ENCODE results near the gene ACAN. TPM values are rescaled to one million over a fixed set of nuclear protein-coding genes. Genes with fewer than 3 reads are reported as not detected.

ACAN gene
- total RNA-seq, 1 experiment from 2014 or later = 1.4 TPM

DNA sequence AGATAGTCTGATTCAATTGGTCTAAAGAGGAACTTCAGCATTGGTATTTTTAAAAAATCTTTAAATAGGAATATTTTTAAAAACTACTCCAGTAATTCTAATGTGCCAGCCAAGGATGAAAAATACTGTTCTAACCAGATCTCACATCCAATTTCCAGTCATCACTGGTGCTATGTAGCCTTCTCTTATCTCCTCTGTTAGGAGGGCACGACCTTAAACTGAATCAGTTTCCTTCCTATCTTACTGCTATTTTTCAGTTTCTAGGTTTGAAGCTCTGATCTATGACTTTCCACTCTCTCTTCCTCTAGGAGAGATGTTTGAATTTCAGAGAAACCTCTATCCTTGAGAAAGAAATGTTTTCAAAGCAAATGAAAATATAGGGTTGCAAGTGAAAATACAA is 60.2 kb downstream of the ACAN start (continued):
- TF ChIP-seq, protein P1, sequence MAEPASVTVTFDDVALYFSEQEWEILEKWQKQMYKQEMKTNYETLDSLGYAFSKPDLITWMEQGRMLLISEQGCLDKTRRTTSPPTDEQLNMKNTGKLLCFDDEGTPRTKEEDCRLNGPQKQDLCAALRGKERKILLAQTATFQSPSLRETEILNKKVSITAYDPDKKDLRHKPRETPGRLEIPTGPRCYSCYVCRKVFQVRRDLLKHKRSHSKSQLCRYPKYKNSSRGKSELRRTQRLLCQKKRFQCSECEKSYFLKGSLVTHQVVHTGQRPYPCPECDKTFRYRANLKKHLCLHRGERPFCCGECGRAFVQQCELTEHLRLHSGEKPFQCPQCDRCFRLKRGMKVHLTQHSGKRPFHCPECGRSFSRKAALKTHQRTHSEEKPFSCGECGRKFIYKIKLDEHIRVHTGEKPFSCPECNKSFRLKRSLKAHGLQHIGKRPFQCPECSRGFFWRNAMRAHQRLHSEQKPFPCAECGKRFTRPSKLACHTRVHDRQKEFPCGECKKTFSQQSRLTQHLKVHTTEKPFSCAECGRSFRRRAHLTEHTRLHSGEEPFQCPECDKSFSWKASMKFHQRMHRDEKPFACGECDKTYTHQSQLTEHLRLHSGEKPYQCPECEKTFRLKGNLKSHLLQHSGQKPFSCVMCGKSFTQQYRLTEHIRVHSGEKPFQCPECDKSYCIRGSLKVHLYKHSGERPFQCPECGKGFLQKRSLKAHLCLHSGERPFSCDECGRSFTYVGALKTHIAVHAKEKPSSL (CRISPR knock-in tag; conservative IDR thresholded peaks at IDR 0.05) = no peak

DNA sequence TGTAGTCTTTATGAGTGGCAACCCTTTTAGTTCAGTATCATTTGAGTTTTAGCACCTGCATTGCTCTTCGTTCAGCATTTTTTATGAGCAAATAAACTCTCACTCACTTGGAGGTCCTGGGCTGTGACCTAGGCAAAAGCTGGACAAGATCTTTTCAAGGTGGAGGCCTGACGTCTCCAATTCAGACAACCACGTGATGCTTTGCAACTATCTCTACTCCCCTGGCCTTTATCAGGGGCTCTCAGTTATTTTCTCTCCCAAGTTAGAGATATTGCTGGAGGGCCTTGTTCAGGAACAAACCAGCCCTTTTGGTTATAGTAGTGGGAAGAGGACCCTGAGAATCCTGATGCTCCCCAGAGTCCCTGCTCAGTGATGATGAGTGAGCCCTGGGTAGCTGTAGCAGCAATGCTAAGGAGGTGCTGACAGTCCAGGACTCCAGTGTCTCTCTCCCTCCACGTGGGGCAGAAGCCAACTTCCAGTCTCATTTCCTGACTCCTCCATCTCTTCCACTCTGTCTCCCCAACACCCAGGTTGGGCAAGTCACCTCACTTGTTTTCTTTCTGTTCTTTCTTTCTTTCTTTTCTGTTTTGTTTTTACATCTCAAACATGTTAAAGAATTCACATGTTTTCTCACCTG is 61.7 kb downstream of the ACAN start:
- ATAC-seq = no peak
- peaks cover 21% of the 10 kb centered on the region for H3K9me3 Mint-ChIP-seq
- no peaks in the 10 kb centered on the region; the same call in 1 of the 2 replicates for H3K4me1 Mint-ChIP-seq
- POLR2A ChIA-PET = interaction anchor here (0.5 kb wide), 1 partner anchor 114 kb away, joined by 4 read pairs; no protein-coding TSS in a partner anchor
- H3K27ac Mint-ChIP-seq = no peak overlapping the region
- DNase-seq (ENCODE audit: low spot score) = no peak
- CTCF ChIA-PET = no interaction called here
- TF ChIP-seq ZNF219 (CRISPR knock-in tag; IDR thresholded peaks at IDR 0.05; ENCODE audit: borderline replicate concordance) = no peak
- TF ChIP-seq ZNF263 (CRISPR knock-in tag; IDR thresholded peaks at IDR 0.05; ENCODE audit: low read depth) = no peak
- no peak for TF ChIP-seq GABPB1 (CRISPR knock-in tag; IDR thresholded peaks at IDR 0.05)
- TF ChIP-seq NR3C1 (CRISPR knock-in tag; conservative IDR thresholded peaks at IDR 0.05; ENCODE audit: low read depth) = no peak
- TF ChIP-seq, protein P2, sequence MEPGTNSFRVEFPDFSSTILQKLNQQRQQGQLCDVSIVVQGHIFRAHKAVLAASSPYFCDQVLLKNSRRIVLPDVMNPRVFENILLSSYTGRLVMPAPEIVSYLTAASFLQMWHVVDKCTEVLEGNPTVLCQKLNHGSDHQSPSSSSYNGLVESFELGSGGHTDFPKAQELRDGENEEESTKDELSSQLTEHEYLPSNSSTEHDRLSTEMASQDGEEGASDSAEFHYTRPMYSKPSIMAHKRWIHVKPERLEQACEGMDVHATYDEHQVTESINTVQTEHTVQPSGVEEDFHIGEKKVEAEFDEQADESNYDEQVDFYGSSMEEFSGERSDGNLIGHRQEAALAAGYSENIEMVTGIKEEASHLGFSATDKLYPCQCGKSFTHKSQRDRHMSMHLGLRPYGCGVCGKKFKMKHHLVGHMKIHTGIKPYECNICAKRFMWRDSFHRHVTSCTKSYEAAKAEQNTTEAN (CRISPR knock-in tag; IDR thresholded peaks at IDR 0.05) = no peak
- TF ChIP-seq PRRX2 (CRISPR knock-in tag; IDR thresholded peaks at IDR 0.05) = no peak
- no peak for TF ChIP-seq NFE2L1 (CRISPR knock-in tag; IDR thresholded peaks at IDR 0.05)
- TF ChIP-seq, protein P3, sequence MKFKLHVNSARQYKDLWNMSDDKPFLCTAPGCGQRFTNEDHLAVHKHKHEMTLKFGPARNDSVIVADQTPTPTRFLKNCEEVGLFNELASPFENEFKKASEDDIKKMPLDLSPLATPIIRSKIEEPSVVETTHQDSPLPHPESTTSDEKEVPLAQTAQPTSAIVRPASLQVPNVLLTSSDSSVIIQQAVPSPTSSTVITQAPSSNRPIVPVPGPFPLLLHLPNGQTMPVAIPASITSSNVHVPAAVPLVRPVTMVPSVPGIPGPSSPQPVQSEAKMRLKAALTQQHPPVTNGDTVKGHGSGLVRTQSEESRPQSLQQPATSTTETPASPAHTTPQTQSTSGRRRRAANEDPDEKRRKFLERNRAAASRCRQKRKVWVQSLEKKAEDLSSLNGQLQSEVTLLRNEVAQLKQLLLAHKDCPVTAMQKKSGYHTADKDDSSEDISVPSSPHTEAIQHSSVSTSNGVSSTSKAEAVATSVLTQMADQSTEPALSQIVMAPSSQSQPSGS (CRISPR knock-in tag; IDR thresholded peaks at IDR 0.05; ENCODE audit: borderline replicate concordance, low read depth) = no peak
- TF ChIP-seq, protein P4, sequence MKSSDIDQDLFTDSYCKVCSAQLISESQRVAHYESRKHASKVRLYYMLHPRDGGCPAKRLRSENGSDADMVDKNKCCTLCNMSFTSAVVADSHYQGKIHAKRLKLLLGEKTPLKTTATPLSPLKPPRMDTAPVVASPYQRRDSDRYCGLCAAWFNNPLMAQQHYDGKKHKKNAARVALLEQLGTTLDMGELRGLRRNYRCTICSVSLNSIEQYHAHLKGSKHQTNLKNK (CRISPR knock-in tag; IDR thresholded peaks at IDR 0.05) = no peak
- TF ChIP-seq, protein P5, sequence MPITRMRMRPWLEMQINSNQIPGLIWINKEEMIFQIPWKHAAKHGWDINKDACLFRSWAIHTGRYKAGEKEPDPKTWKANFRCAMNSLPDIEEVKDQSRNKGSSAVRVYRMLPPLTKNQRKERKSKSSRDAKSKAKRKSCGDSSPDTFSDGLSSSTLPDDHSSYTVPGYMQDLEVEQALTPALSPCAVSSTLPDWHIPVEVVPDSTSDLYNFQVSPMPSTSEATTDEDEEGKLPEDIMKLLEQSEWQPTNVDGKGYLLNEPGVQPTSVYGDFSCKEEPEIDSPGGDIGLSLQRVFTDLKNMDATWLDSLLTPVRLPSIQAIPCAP (CRISPR knock-in tag; IDR thresholded peaks at IDR 0.05) = no peak
- TF ChIP-seq, protein P6, sequence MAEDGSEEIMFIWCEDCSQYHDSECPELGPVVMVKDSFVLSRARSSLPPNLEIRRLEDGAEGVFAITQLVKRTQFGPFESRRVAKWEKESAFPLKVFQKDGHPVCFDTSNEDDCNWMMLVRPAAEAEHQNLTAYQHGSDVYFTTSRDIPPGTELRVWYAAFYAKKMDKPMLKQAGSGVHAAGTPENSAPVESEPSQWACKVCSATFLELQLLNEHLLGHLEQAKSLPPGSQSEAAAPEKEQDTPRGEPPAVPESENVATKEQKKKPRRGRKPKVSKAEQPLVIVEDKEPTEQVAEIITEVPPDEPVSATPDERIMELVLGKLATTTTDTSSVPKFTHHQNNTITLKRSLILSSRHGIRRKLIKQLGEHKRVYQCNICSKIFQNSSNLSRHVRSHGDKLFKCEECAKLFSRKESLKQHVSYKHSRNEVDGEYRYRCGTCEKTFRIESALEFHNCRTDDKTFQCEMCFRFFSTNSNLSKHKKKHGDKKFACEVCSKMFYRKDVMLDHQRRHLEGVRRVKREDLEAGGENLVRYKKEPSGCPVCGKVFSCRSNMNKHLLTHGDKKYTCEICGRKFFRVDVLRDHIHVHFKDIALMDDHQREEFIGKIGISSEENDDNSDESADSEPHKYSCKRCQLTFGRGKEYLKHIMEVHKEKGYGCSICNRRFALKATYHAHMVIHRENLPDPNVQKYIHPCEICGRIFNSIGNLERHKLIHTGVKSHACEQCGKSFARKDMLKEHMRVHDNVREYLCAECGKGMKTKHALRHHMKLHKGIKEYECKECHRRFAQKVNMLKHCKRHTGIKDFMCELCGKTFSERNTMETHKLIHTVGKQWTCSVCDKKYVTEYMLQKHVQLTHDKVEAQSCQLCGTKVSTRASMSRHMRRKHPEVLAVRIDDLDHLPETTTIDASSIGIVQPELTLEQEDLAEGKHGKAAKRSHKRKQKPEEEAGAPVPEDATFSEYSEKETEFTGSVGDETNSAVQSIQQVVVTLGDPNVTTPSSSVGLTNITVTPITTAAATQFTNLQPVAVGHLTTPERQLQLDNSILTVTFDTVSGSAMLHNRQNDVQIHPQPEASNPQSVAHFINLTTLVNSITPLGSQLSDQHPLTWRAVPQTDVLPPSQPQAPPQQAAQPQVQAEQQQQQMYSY (CRISPR knock-in tag; IDR thresholded peaks at IDR 0.05) = no peak
- no peak for TF ChIP-seq ZNF138 (CRISPR knock-in tag; conservative IDR thresholded peaks at IDR 0.05)
- no peak for TF ChIP-seq ZNF423 (CRISPR knock-in tag; IDR thresholded peaks at IDR 0.05)
- TF ChIP-seq FOXP1 (CRISPR knock-in tag; IDR thresholded peaks at IDR 0.05; ENCODE audit: borderline replicate concordance) = no peak
- TF ChIP-seq, protein P7, sequence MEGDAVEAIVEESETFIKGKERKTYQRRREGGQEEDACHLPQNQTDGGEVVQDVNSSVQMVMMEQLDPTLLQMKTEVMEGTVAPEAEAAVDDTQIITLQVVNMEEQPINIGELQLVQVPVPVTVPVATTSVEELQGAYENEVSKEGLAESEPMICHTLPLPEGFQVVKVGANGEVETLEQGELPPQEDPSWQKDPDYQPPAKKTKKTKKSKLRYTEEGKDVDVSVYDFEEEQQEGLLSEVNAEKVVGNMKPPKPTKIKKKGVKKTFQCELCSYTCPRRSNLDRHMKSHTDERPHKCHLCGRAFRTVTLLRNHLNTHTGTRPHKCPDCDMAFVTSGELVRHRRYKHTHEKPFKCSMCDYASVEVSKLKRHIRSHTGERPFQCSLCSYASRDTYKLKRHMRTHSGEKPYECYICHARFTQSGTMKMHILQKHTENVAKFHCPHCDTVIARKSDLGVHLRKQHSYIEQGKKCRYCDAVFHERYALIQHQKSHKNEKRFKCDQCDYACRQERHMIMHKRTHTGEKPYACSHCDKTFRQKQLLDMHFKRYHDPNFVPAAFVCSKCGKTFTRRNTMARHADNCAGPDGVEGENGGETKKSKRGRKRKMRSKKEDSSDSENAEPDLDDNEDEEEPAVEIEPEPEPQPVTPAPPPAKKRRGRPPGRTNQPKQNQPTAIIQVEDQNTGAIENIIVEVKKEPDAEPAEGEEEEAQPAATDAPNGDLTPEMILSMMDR (IDR thresholded peaks at IDR 0.05) = no peak
- no peak for TF ChIP-seq RORB (CRISPR knock-in tag; IDR thresholded peaks at IDR 0.05)
- TF ChIP-seq, protein P8, sequence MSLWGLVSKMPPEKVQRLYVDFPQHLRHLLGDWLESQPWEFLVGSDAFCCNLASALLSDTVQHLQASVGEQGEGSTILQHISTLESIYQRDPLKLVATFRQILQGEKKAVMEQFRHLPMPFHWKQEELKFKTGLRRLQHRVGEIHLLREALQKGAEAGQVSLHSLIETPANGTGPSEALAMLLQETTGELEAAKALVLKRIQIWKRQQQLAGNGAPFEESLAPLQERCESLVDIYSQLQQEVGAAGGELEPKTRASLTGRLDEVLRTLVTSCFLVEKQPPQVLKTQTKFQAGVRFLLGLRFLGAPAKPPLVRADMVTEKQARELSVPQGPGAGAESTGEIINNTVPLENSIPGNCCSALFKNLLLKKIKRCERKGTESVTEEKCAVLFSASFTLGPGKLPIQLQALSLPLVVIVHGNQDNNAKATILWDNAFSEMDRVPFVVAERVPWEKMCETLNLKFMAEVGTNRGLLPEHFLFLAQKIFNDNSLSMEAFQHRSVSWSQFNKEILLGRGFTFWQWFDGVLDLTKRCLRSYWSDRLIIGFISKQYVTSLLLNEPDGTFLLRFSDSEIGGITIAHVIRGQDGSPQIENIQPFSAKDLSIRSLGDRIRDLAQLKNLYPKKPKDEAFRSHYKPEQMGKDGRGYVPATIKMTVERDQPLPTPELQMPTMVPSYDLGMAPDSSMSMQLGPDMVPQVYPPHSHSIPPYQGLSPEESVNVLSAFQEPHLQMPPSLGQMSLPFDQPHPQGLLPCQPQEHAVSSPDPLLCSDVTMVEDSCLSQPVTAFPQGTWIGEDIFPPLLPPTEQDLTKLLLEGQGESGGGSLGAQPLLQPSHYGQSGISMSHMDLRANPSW (CRISPR knock-in tag; conservative IDR thresholded peaks at IDR 0.05; ENCODE audit: low read depth) = no peak
- TF ChIP-seq, protein P9, sequence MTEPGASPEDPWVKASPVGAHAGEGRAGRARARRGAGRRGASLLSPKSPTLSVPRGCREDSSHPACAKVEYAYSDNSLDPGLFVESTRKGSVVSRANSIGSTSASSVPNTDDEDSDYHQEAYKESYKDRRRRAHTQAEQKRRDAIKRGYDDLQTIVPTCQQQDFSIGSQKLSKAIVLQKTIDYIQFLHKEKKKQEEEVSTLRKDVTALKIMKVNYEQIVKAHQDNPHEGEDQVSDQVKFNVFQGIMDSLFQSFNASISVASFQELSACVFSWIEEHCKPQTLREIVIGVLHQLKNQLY (CRISPR knock-in tag; IDR thresholded peaks at IDR 0.05) = no peak
- no peak for TF ChIP-seq ZNF317 (CRISPR knock-in tag; IDR thresholded peaks at IDR 0.05; ENCODE audit: borderline replicate concordance, low read depth)
- H3K36me3 Mint-ChIP-seq = no peaks in the 10 kb centered on the region
- H3K27me3 Mint-ChIP-seq (ENCODE audit: low read depth) = peaks cover 7% of the 10 kb centered on the region
- no peak overlapping the region for H3K4me3 Mint-ChIP-seq

Measured in WTC11 (cell line).